ENCODE data around the gene PHLDB2. TPM values are rescaled to one million over a fixed set of nuclear protein-coding genes. Genes with fewer than 3 reads are reported as not detected.

PHLDB2 gene
- total and polyA plus RNA-seq, 2 of the 13 experiments (the other 11 are each of a cell fraction or from before 2014, with no cell fraction given): 8.4 to 23.6 TPM

GRCh38 chr3:111978583-111979433 is 119.7 kb downstream of the PHLDB2 start, which contains the start of gene ABHD10 (continued):
- peak; percentile 60; the same call in 1 of the 2 replicates for TF ChIP-seq ZNF644 (CRISPR knock-in tag; IDR thresholded peaks at IDR 0.05; ENCODE audit: low read depth)
- no peak for TF ChIP-seq ZSCAN30 (CRISPR knock-in tag; IDR thresholded peaks at IDR 0.05)
- TF ChIP-seq HMG20B (CRISPR knock-in tag; conservative IDR thresholded peaks at IDR 0.05): no peak
- TF ChIP-seq, protein P1, sequence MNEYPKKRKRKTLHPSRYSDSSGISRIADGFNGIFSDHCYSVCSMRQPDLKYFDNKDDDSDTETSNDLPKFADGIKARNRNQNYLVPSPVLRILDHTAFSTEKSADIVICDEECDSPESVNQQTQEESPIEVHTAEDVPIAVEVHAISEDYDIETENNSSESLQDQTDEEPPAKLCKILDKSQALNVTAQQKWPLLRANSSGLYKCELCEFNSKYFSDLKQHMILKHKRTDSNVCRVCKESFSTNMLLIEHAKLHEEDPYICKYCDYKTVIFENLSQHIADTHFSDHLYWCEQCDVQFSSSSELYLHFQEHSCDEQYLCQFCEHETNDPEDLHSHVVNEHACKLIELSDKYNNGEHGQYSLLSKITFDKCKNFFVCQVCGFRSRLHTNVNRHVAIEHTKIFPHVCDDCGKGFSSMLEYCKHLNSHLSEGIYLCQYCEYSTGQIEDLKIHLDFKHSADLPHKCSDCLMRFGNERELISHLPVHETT (CRISPR knock-in tag; conservative IDR thresholded peaks at IDR 0.05): 0 out of 2 replicates have a peak, but pooled peaks have one; percentile 47
- TF ChIP-seq JDP2 (CRISPR knock-in tag; IDR thresholded peaks at IDR 0.05; ENCODE audit: borderline replicate concordance): no peak
- peak; percentile 97 for TF ChIP-seq ZNF224 (CRISPR knock-in tag; IDR thresholded peaks at IDR 0.05)
- TF ChIP-seq ZC3H13 (CRISPR knock-in tag; IDR thresholded peaks at IDR 0.05): no peak
- TF ChIP-seq, protein P2, sequence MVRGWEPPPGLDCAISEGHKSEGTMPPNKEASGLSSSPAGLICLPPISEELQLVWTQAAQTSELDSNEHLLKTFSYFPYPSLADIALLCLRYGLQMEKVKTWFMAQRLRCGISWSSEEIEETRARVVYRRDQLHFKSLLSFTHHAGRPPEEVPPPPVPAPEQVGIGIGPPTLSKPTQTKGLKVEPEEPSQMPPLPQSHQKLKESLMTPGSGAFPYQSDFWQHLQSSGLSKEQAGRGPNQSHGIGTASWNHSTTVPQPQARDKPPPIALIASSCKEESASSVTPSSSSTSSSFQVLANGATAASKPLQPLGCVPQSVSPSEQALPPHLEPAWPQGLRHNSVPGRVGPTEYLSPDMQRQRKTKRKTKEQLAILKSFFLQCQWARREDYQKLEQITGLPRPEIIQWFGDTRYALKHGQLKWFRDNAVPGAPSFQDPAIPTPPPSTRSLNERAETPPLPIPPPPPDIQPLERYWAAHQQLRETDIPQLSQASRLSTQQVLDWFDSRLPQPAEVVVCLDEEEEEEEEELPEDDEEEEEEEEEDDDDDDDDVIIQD (CRISPR knock-in tag; IDR thresholded peaks at IDR 0.05; ENCODE audit: low read depth): peak; percentile 83
- no peak; the same call in 1 of the 2 replicates for TF ChIP-seq FOXK1 (CRISPR knock-in tag; IDR thresholded peaks at IDR 0.05; ENCODE audit: borderline replicate concordance, low read depth)
- no peak for TF ChIP-seq THYN1 (CRISPR knock-in tag; IDR thresholded peaks at IDR 0.05; ENCODE audit: borderline replicate concordance, low read depth)
- TF ChIP-seq, protein P3, sequence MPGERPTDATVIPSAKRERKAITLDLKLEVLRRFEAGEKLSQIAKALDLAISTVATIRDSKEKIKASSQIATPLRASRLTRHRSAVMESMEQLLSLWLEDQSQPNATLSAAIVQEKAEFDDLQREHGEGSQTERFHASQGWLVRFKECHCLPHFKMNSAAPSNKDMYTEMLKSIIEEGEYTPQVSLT (CRISPR knock-in tag; IDR thresholded peaks at IDR 0.05; ENCODE audit: borderline replicate concordance, low read depth): no peak
- TF ChIP-seq, protein P4, sequence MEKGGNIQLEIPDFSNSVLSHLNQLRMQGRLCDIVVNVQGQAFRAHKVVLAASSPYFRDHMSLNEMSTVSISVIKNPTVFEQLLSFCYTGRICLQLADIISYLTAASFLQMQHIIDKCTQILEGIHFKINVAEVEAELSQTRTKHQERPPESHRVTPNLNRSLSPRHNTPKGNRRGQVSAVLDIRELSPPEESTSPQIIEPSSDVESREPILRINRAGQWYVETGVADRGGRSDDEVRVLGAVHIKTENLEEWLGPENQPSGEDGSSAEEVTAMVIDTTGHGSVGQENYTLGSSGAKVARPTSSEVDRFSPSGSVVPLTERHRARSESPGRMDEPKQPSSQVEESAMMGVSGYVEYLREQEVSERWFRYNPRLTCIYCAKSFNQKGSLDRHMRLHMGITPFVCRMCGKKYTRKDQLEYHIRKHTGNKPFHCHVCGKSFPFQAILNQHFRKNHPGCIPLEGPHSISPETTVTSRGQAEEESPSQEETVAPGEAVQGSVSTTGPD (CRISPR knock-in tag; IDR thresholded peaks at IDR 0.05): no peak
- 0 out of 2 replicates have a peak, but pooled peaks have one; percentile 28 for TF ChIP-seq HNRNPL (IDR thresholded peaks at IDR 0.05; ENCODE audit: low read depth, low read length)
- TF ChIP-seq CCAR2 (optimal IDR thresholded peaks at IDR 0.05; ENCODE audit: low read depth, low read length): no peak
- TF ChIP-seq ZNF703 (CRISPR knock-in tag; IDR thresholded peaks at IDR 0.05; ENCODE audit: borderline replicate concordance): no peak
- TF ChIP-seq ZNF510 (CRISPR knock-in tag; IDR thresholded peaks at IDR 0.05; ENCODE audit: low read depth): 0 out of 2 replicates have a peak, but pooled peaks have one; percentile 59
- no peak for TF ChIP-seq PLRG1 (conservative IDR thresholded peaks at IDR 0.05)
- peak; percentile 80 for TF ChIP-seq ZNF574 (CRISPR knock-in tag; IDR thresholded peaks at IDR 0.05)
- no peak for TF ChIP-seq TGIF2 (CRISPR knock-in tag; IDR thresholded peaks at IDR 0.05)
- TF ChIP-seq ZNF674 (CRISPR knock-in tag; IDR thresholded peaks at IDR 0.05; ENCODE audit: low read depth): no peak
- peak; percentile 75; the same call in 1 of the 2 replicates for TF ChIP-seq MEIS1 (CRISPR knock-in tag; IDR thresholded peaks at IDR 0.05; ENCODE audit: borderline replicate concordance)
